NCI-H1105 treated with DMSO at 0.1 percent for 48 hours (cell line): ENCODE results near the gene RPRM.
"Not testable (repeated sequence)": the region's sequence is repeated elsewhere in the genome, so short reads cannot be mapped to it uniquely, and the experiment has no call there.

Experiments
- DNase-seq: peaks from one replicate; lab custom pipeline; 2025; lab: John Stamatoyannopoulos, UW

RPRM gene

DNA sequence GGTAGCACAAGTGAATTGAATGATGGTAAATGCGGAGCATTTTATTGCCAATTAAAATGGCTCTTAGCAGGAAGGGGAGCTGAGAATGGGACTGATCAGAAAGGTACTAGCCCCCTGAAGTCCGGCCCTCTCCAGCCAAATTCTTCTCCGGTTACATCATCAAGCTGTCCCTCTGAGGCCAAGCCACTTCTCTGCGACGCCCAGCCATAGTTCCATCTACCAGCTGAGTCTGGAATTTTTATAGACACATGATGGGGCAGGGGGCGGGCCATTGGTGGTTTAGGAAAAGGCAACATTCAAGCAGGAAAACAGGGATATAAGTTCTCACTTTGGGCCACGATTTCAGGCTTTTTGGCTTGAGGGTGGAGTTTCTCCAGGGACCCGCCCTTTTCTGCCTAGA is 22.7 kb downstream of the RPRM start:
- DNase-seq: no peak

DNA sequence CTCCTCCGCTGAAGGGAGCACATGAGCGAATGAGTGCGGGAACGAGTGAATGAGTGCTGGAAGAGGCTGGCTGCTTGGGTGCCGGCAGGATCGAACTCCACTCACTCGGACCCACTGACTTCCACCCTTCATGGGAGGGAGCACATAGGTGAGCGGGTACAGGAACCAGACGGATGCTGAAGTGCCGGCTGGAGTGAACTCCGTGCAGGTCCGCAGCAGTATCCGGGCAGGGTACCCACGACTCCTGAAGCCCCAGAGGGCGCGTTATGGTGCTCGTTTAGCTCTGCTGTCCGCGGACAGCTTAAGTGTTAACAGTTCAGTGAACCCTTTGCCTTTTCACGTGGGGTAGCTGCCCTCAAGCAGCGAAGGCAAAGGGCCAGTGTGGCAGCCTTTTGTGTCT is 23.2 kb downstream of the RPRM start:
- no peak for DNase-seq

DNA sequence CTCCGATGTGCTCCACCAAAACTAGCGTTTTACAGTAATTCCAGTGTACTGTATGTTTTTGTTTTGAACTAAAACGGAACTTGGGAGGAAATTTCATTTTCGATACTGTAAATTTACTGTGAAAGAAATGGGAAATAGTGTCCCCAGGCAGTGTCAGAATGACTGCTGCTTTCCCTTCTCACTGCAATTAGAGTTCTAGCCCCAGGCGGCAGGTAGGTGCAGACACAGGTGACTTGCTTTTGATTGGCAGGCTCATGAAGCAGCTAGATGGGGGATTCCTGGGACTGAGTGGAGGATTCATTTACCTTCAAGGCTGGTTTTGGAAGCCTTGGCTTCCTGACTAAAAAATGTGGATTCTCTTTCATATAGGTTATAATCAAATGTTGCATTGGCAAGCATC is 27.0 kb downstream of the RPRM start:
- DNase-seq: no peak

DNA sequence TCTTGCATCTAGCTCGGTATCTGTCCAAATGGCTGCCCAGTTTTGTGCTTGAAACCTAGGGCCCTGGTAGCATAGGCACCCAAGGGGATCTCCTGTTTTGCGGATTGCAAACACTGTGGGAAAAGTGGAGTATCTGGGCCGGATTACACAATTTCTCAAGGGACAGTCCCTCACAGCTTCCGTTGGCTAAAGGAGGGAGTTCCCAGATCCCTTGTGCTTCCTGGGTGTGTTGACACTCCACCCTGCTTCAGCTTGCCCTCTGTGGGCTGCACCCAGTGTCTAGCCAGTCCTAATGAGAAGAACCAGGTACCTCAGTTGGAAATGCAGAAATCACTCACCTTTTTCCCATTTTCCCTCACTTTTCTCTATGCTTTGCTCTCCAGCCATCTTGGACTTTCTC is 35.5 kb downstream of the RPRM start:
- no peak for DNase-seq

GRCh38 chr2:153442616-153443015 is 35.9 kb downstream of the RPRM start:
- DNase-seq: not testable (repeated sequence)

DNA sequence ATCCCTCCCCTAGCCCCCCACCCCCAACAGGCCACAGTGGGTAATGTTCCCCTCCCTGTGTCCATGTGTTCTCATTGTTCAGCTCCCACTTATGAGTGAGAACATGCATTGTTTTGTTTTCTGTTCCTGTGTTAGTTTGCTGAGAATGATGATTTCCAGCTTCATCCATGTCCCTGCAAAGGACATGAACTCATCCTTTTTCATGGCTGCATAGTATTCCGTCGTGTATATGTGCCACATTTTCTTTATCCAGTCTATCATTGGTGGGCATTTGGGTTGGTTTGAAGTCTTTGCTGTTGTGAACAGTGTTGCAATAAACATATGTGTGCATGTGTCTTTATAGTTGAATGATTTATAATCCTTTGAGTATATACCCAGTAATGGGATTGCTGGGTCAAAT is 38.5 kb downstream of the RPRM start:
- DNase-seq: not testable (repeated sequence)

- DNase-seq: no peak
These were observed 45.2 kb downstream of the RPRM start for GRCh38 chr2:153433403-153433802.

GRCh38 chr2:153432381-153432780 is 46.2 kb downstream of the RPRM start:
- no peak for DNase-seq

- no peak for DNase-seq
These were observed 47.4 kb downstream of the RPRM start for GRCh38 chr2:153431114-153431513.
